Left ventricle myocardium inferior (tissue), 1 donor: ENCODE results near the gene KIF7. TPM values are rescaled to one million over a fixed set of nuclear protein-coding genes. Genes with fewer than 3 reads are reported as not detected.
"Not testable (repeated sequence)": the region's sequence is repeated elsewhere in the genome, so short reads cannot be mapped to it uniquely, and the experiment has no call there.

Experiments
- DNase-seq: peaks from one replicate; pipeline ENCODE4 v3.0.0-alpha.2; 2020
- H3K27ac ChIP-seq: fragments of 200-600 bp; replicated peaks from 2 replicates; pipeline ENCODE4 v1.8.0; 2021
- H3K27me3 ChIP-seq: fragments of 200-600 bp; 2 replicates; pipeline ENCODE4 v1.8.0; 2021; ENCODE audit warnings: low read depth
- H3K36me3 ChIP-seq: fragments of 200-600 bp; 2 replicates; pipeline ENCODE4 v1.8.0; 2021
- H3K4me1 ChIP-seq: fragments of 200-600 bp; 2 replicates; pipeline ENCODE4 v1.8.0; 2021
- H3K4me3 ChIP-seq: fragments of 200-600 bp; 2 replicates; pipeline ENCODE4 v1.8.0; 2021; ENCODE audit warnings: mild to moderate bottlenecking, moderate library complexity
- H3K9me3 ChIP-seq: fragments of 200-600 bp; replicated peaks from 2 replicates; pipeline ENCODE4 v1.8.0; 2021
- intact Hi-C: fragments of 100-400 bp; cut with micrococcal nuclease; formaldehyde crosslinking; loops from one replicate; pipeline ENCODE4 v1.11.0; 2022
- total RNA-seq: library from RNA; stranded (reverse); fragmentation: NEBNext Ultra II Directional; extraction: Animal tissue kit (Norgen Biotek cat#: 25700); gene quantifications from one replicate; pipeline ENCODE4 v1.2.1, GENCODE V29; 2021
- TF ChIP-seq, protein P1 (sequence below): fragments of 200-600 bp; IDR thresholded peaks from 2 replicates; pipeline ENCODE4 v1.8.0; 2021; ENCODE audit warnings: antibody characterized with exemption, mild to moderate bottlenecking, borderline replicate concordance
- donor health status: DM: no; HTN: yes; CAD: no; lungs with severe emphysema.

Gene KIF7
- total RNA-seq, 1 donor from 2014 or later, result 2.4 TPM

GRCh38 chr15:89611317-89611716, 44.0 kb downstream of the KIF7 start:
- TF ChIP-seq, protein P1, sequence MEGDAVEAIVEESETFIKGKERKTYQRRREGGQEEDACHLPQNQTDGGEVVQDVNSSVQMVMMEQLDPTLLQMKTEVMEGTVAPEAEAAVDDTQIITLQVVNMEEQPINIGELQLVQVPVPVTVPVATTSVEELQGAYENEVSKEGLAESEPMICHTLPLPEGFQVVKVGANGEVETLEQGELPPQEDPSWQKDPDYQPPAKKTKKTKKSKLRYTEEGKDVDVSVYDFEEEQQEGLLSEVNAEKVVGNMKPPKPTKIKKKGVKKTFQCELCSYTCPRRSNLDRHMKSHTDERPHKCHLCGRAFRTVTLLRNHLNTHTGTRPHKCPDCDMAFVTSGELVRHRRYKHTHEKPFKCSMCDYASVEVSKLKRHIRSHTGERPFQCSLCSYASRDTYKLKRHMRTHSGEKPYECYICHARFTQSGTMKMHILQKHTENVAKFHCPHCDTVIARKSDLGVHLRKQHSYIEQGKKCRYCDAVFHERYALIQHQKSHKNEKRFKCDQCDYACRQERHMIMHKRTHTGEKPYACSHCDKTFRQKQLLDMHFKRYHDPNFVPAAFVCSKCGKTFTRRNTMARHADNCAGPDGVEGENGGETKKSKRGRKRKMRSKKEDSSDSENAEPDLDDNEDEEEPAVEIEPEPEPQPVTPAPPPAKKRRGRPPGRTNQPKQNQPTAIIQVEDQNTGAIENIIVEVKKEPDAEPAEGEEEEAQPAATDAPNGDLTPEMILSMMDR, result no peak
- Histone ChIP-seq H3K27me3 (no peaks in the 10 kb centered on the region), H3K36me3 (no peaks in the 10 kb centered on the region), H3K4me3 (no peak overlapping the region), H3K9me3 (peaks cover 33% of the 10 kb centered on the region), H3K27ac (no peak overlapping the region), H3K4me1 (no peaks in the 10 kb centered on the region)
- no peak for DNase-seq
- intact Hi-C loops, result no loop called here

GRCh38 chr15:89599021-89599420, 56.2 kb downstream of the KIF7 start:
- Histone ChIP-seq H3K36me3 (no peaks in the 10 kb centered on the region), H3K27ac (no peak overlapping the region), H3K4me3 (no peak overlapping the region), H3K27me3 (no peaks in the 10 kb centered on the region), H3K9me3 (no peaks in the 10 kb centered on the region), H3K4me1 (no peaks in the 10 kb centered on the region)
- DNase-seq, result no peak
- TF ChIP-seq, protein P1, result no peak
- intact Hi-C loops, result no loop called here

- DNase-seq, result no peak
- Histone ChIP-seq H3K9me3 (no peaks in the 10 kb centered on the region), H3K27ac (no peak overlapping the region), H3K27me3 (peaks cover 8% of the 10 kb centered on the region), H3K4me1 (no peaks in the 10 kb centered on the region), H3K4me3 (no peak overlapping the region), H3K36me3 (no peaks in the 10 kb centered on the region)
- TF ChIP-seq, protein P1, result no peak
- intact Hi-C loops, result no loop called here
These were observed 62.2 kb downstream of the KIF7 start for GRCh38 chr15:89593018-89593417.

DNA sequence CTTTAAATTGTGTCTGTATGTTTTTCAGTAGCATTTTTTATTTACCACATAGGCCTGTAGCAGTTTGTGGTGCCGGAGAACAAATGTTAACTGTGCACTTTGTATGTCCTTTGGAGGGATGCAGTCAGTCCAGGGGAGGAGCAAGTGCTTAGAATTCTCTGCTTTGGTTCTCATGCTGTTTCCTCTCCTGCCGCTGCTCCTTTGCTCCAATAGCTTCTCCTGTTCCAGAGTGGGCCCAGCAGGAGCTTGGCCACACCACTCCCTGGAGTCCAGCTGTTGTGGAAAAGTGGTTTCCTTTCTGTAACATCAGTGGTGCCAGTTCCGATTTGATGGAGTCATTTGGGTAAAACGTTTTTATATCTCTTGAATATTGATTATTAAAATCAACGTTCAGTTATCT, 63.4 kb downstream of the KIF7 start:
- H3K36me3 ChIP-seq, result no peaks in the 10 kb centered on the region
- TF ChIP-seq, protein P1, result no peak
- DNase-seq, result no peak
- H3K4me3 ChIP-seq, result no peak overlapping the region
- no peaks in the 10 kb centered on the region for H3K9me3 ChIP-seq
- H3K27ac ChIP-seq, result no peak overlapping the region
- no peaks in the 10 kb centered on the region for H3K4me1 ChIP-seq
- peaks cover 8% of the 10 kb centered on the region for H3K27me3 ChIP-seq
- intact Hi-C loops, result no loop called here

DNA sequence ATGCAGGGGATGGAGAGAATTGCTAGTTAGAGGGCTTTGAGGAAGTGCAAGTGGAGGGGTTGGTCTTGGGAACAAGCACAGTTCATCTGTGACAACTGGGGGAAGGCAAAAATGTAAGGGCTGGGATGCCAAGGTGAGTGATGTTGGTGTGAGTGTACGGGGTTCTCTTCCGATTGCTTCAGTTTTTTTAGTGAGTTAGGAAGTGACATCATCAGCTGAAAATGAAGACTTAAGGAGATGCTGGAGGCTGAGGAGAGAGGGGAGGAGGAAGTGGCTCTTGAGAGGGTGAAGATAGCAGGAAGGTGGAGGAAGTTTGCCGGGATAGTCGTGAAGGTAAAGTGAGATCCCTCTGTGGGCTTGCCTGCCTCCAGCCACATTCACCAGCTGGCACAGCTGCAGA, 67.3 kb downstream of the KIF7 start:
- H3K27ac ChIP-seq, result no peak overlapping the region
- no peaks in the 10 kb centered on the region for H3K4me1 ChIP-seq
- TF ChIP-seq, protein P1, result no peak
- intact Hi-C loops, result no loop called here
- H3K9me3 ChIP-seq, result no peaks in the 10 kb centered on the region
- no peak for DNase-seq
- H3K4me3 ChIP-seq, result no peak overlapping the region
- no peaks in the 10 kb centered on the region for H3K36me3 ChIP-seq
- peaks cover 8% of the 10 kb centered on the region for H3K27me3 ChIP-seq

GRCh38 chr15:89586651-89587050, 68.6 kb downstream of the KIF7 start:
- Histone ChIP-seq H3K36me3 (no peaks in the 10 kb centered on the region), H3K9me3 (no peaks in the 10 kb centered on the region), H3K27me3 (peaks cover 8% of the 10 kb centered on the region), H3K4me3 (no peak overlapping the region), H3K4me1 (no peaks in the 10 kb centered on the region), H3K27ac (no peak overlapping the region)
- TF ChIP-seq, protein P1, result no peak
- no peak for DNase-seq
- intact Hi-C loops, result no loop called here

- H3K4me1 ChIP-seq, DNase-seq, H3K27ac ChIP-seq, H3K4me3 ChIP-seq, H3K36me3 ChIP-seq, H3K9me3 ChIP-seq, intact Hi-C loops: not testable (repeated sequence)
- peaks cover 17% of the 10 kb centered on the region for H3K27me3 ChIP-seq
These were observed 74.5 kb downstream of the KIF7 start for GRCh38 chr15:89580747-89581146.
